ENCODE data around the gene UNC13D.

UNC13D gene

GRCh38 chr17:75849724-75850123 is 5.5 kb upstream of the UNC13D start:
- DNase-seq: peak; percentile 66

- peak; percentile 84 for DNase-seq
Observed at GRCh38 chr17:75849279-75849646, 5.1 kb upstream of the UNC13D start.

DNA sequence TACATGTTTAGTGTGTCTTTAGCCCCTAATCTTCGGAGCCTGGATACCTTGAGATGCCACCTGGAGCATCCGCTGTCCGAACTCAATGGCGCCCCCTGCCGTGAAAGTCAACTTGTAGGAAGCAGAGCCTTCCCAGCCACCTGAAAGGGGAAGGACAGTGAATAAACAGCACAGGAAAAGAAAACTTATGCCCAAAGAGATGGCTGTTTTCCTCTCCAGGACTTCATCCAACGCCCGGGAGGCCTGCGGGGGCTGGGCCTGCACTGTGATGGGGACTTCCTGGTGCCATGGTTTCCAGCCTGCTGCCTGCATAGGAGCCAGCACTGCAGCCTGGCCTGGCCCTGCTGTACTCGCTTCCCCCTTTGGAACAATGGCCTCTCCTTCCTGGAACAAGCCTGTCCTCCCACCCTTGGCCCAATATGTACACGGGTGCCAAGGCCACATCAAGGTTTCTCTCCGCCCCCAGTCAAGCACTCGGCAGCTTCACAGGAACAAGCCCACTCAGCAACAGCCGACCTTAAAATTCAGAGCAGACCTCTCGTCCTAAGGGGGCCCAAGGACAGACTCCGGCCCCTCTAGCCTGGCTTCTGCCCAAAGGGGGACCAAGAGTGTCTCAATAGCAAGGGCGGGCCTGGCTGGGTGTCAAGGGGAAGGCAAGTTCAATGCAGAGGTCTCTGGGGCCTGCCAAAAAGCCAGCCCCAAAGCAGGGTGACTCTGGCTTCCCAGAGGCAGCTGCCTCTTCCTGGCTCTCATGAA is 4.5 kb upstream of the UNC13D start:
- DNase-seq: peak; percentile 73

DNA sequence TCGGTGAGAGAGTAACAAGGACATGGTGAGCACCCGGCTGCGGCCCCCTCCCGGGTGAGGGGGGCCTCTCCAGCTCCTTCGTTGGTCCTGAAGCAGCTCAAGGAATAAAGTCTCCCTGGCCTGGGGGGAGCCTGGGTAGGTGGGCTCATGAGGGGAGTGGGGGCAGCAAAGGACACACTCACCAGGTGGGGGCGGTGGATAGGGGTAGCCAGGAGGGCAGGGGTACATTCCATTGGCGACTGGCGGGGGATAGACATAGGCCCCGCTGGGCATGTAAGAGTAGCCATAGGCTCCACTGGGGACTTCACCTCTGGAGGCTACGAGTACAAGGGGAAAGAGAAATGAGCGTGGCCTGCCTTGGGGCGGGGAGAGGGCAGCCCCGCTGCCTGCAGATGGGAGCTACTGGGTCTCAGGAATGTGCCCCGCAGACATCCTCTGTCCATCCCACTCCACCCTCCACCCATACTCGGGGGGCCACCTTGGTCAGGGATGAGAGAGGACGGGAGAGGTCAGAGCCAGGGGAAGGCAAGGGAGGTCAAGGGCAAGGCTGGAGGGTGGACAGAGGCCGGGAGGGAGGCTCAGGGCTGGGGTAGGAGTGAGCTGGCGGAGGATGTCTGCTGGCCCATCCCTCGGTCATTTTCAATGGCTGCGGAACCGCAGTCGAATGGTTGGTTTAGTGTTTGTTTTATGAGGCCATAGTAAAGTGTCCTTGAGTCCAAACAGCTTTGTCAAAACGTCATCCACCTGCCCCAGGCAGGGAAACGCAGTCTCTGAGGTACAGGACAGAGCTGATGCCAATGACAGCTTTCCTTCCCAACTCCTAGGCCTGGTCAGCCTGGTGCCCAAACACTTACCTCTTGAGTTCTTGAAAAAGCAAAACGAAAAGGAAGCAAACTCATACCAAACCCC is 3.7 kb upstream of the UNC13D start:
- no peak for DNase-seq

- no peak for DNase-seq
Observed at GRCh38 chr17:75846692-75847613, 2.7 kb upstream of the UNC13D start.

GRCh38 chr17:75845933-75846691 is 1.9 kb upstream of the UNC13D start:
- DNase-seq: no peak

- DNase-seq: peak; percentile 97
Observed at GRCh38 chr17:75845058-75845711, 981 bp upstream of the UNC13D start.

DNA sequence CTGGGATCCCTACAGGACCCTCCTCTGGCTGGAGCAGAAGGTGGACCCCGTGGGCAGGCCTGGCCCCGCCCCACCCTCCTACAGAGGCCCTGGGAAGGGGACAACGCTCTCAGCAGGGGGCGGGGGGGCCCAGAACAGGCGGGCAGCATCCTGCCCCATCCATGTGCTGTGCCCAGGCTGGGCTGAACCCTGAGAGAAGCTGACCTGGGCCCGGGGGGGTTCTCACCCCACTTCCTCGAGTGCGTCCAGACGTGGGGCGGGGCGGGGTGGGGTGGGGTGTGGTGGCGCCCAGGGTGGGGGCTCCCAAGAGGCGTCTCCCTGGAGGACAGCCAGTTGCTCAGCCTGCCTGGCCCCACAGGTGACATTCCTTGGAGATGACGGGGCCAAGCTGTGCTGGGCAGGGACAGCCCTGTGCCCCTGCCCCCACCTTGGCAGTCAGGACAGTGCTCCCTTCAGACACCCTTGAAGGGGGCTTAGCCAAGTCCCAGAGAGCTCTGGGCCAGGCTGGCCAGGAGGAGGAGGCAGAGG is 390 bp upstream of the UNC13D start:
- peak; percentile 64 for DNase-seq

- DNase-seq: peak; percentile 27
Observed at GRCh38 chr17:75842963-75843576, 1.1 kb downstream of the UNC13D start.

GRCh38 chr17:75842411-75842810 is 1.8 kb downstream of the UNC13D start:
- DNase-seq: no peak

- DNase-seq: no peak
Observed at GRCh38 chr17:75840799-75841164, 3.4 kb downstream of the UNC13D start.

DNA sequence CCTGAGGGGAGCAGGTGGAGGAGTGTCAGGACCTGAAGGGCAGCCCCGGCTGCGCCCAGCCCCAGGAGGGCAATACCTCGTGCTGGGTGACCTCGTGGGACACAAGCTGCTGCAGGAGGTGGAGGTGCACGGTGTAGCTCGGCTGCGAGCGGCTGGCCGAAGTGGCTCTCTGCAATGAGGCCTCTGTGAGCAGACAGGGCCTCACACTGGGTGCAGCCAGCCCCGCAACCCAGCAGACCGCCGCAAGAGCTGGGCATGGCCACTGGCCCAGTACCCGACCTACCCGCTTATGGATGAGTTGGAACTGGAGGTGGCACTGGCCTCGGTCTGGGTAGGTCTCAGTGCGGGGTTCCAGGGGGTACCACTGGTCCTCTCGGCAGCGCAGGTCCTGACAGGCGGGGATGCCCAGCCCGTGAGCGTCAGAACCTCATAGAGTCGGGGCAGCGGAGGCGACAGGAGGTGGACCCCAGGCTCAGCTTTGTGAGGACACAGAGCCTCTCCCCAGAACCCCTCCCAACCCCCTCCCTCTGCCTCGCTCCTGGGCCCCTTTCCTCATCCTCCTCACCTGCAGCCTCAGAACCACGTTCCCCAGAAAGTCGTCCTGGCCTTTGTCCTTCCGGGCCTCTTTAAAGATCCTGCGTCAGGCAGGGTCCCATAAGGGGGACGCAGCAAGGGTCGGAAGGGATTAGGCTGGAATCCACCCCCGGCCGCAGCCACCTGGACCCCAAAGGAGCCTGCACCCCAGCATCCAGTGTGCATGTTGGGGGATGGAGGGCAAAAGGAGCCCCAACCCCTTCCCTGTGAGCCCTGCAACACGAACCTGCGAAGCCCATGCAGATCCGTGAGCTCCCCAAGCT is 4.0 kb downstream of the UNC13D start:
- no peak for DNase-seq

DNA sequence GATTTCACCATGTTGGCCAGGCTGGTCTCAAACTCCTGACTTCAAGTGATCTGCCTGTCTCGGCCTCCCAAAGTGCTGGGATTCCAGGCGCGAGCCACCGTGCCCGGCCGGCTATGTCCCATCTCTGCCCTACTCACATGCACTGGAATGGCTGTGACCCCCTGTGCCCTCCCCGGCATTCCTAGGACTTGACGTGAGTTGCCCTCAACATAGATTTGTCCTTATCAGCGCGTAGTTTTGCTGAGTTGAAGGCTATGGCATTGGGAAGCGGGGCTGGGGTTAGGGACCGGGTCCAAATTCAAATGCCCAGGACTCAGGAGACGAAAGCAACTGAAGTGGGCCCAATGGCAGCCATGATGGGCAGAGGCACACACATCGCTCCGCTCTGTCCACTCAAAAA is 5.8 kb downstream of the UNC13D start:
- no peak for DNase-seq

- DNase-seq: no peak
Observed at GRCh38 chr17:75837899-75838298, 6.3 kb downstream of the UNC13D start.

- no peak for DNase-seq
Observed at GRCh38 chr17:75836605-75837004, 7.6 kb downstream of the UNC13D start.

DNA sequence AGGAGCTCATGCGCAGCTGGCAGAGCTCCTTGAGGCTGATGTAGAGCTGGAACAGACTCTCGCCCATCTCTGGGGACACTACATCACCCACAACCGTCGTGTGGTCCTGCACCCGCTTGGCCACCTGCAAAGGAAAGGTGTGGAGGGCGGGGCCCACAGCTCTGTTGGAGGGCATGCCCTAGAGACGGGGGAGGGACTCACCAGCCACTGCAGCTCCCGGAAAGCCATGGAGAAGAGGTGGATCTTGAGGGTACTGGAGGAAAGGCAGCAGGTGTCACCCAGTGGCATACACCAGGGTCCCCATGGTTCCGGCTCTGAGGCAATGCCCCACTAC is 8.6 kb downstream of the UNC13D start:
- DNase-seq: no peak

- DNase-seq: no peak
Observed at GRCh38 chr17:75834928-75835653, 9.1 kb downstream of the UNC13D start.

GRCh38 chr17:75834279-75834920 is 9.8 kb downstream of the UNC13D start:
- DNase-seq: no peak
